Measurements from ENCODE around the gene SLC28A1.

GRCh38 chr15:84872009-84872910 lies 12.2 kb upstream of the SLC28A1 start:
- TF ChIP-seq EZH2phosphoT487 (IDR thresholded peaks at IDR 0.05; ENCODE audit: insufficient read depth, low read depth) = no peak
- TF ChIP-seq EZH2 (IDR thresholded peaks at IDR 0.05; ENCODE audit: insufficient read depth, poor library complexity, severe bottlenecking) = no peak

All from GM23248 (cell line).